Stimulated activated memory B cell treated with anti-CD40 and anti-IgM and Interleukin-4, amounts not matched to agents 10 μg/mL and 1 μg/mL and 100 μg/mL, for 72 hours (primary cell): Measurements from ENCODE around the gene MANBA.
A peak's percentile ranks its signal among the peaks of the same experiment; 100 is the strongest.

Source experiments
- ATAC-seq: fragments of 150-1000 bp; cut with Tn5 transposase; 2 replicates; pipeline ENCODE4 v1.10.0; 2021
- H3K27ac Mint-ChIP-seq: one replicate; pipeline ENCODE4 v1.8.0; 2022; ENCODE audit warnings: mild to moderate bottlenecking, mixed read lengths
- H3K27me3 Mint-ChIP-seq: one replicate; pipeline ENCODE4 v1.8.0; 2022; ENCODE audit warnings: mixed read lengths
- H3K36me3 Mint-ChIP-seq: one replicate; pipeline ENCODE4 v1.8.0; 2022; ENCODE audit warnings: mixed read lengths
- H3K4me1 Mint-ChIP-seq: one replicate; pipeline ENCODE4 v1.8.0; 2022; ENCODE audit warnings: mixed read lengths
- H3K4me3 Mint-ChIP-seq: one replicate; pipeline ENCODE4 v1.8.0; 2022; ENCODE audit warnings: mild to moderate bottlenecking, moderate library complexity, mixed read lengths
- H3K9me3 Mint-ChIP-seq: one replicate; pipeline ENCODE4 v1.8.0; 2022; ENCODE audit warnings: mixed read lengths

Gene MANBA

DNA sequence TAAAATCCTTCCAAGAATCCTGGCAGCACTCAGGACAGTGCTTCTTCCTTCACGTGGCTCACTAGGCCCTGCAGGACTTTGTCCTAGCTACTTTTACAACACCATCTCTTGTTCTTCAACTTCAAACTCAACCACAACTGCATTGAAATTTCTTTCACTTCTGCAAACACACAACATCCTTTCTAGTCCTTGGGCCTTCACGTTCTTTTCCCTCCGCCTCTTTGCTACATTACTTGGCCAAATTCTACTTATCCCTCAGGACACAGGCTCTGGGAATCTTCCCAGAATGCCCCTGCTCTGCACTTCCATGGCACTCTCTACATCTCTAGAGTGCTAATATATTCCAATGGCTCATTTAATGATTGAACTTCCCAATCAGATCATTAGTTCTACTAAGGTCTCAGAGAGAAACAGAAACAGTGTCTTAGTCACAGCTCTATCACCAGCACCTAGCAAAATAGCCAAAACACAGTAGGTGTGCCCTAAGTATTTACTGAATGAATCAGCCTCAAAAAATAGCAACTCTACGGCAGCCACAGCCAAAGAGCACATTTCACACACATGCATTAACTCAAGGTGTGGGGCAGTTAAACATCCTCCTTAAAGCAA, 73.3 kb downstream of the MANBA start:
- peak; percentile 87 for ATAC-seq

DNA sequence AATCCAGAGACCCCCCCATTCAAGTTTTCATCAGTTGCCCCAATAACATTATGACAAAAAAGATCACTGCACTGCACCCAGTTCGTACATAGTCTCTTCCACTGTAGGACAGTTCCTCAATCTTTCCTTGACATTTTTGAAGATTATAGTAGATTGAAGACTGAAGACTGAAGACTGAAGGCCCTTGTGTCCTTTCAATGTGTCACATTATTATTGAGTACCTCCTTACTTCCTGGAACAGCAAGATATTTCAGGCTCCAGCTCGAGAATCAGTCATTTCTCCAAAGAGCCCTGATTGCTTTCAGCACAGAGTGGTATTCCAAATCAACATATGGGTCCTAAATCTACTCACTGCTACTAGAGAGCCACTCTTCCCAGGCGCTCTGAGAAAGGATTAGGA, 75.0 kb downstream of the MANBA start:
- no peak overlapping the region for H3K27ac Mint-ChIP-seq
- no peaks in the 10 kb centered on the region for H3K4me1 Mint-ChIP-seq
- no peaks in the 10 kb centered on the region for H3K27me3 Mint-ChIP-seq
- ATAC-seq = no peak
- no peaks in the 10 kb centered on the region for H3K9me3 Mint-ChIP-seq
- peaks cover 13% of the 10 kb centered on the region for H3K36me3 Mint-ChIP-seq
- no peak overlapping the region for H3K4me3 Mint-ChIP-seq

More for the DNA sequence above, 73.3 kb downstream of the MANBA start:
- no peak overlapping the region for H3K4me3 Mint-ChIP-seq
- H3K4me1 Mint-ChIP-seq = no peaks in the 10 kb centered on the region
- no peaks in the 10 kb centered on the region for H3K27me3 Mint-ChIP-seq
- no peaks in the 10 kb centered on the region for H3K9me3 Mint-ChIP-seq
- H3K36me3 Mint-ChIP-seq = peaks cover 18% of the 10 kb centered on the region
- no peak overlapping the region for H3K27ac Mint-ChIP-seq

DNA sequence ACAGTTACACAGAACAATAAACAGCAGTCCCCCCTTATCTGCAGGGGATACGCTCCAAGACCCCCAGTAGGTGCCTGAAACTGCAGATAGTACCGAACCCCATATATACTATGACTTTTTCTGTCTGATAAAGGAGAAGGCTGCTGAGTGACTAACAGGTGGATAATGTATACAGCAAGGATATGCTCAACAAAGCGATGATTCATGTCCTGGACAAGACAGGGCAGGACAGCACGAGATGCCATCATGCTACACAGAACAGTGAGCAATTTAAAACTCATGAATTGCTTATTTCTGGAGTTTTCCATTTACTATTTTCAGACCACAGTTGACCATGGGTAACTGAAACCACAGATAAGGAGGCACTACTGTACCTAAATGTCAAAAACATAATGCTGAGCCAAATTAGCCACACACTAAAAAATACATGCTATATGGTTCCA, 76.1 kb downstream of the MANBA start:
- Mint-ChIP-seq H3K4me3 (no peak overlapping the region), H3K9me3 (no peaks in the 10 kb centered on the region), H3K27me3 (no peaks in the 10 kb centered on the region), H3K36me3 (peaks cover 12% of the 10 kb centered on the region), H3K27ac (no peak overlapping the region), H3K4me1 (no peaks in the 10 kb centered on the region)
- no peak for ATAC-seq

DNA sequence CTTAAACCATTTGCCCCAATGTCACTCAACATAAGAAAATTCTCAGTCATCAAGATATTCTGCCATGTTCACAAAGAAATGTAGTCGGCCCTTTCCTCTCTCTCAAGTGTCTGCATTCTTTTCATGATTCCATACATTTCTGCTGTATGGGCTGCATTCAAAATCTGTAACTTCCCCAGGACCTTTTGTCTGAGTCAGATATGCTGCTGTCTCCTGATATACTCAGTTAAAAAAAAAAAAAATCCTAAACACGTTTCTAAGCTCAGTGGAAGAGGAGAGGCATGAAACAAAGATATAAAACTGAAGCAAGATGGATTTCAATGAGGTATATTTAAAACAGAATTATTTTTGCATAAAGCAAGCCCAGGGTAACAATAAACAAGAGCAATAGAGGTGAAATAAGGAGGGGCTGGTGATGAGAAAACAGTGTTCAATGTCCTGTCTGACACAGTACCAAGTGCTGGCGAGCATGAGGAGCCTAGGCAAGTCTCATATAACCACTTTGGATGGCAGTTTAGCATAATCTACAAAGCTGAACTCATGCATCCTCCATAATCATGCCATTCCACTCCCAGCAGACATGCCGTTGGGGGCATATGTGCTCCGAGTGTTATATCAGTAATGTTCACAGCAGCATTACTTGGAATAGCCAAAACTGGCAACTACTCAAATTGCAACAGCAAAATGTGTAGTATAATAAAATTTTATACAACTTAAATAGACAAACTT, 76.7 kb downstream of the MANBA start:
- peaks cover 12% of the 10 kb centered on the region for H3K36me3 Mint-ChIP-seq
- no peak overlapping the region for H3K4me3 Mint-ChIP-seq
- ATAC-seq = no peak
- H3K27ac Mint-ChIP-seq = no peak overlapping the region
- H3K27me3 Mint-ChIP-seq = no peaks in the 10 kb centered on the region
- no peaks in the 10 kb centered on the region for H3K9me3 Mint-ChIP-seq
- no peaks in the 10 kb centered on the region for H3K4me1 Mint-ChIP-seq

DNA sequence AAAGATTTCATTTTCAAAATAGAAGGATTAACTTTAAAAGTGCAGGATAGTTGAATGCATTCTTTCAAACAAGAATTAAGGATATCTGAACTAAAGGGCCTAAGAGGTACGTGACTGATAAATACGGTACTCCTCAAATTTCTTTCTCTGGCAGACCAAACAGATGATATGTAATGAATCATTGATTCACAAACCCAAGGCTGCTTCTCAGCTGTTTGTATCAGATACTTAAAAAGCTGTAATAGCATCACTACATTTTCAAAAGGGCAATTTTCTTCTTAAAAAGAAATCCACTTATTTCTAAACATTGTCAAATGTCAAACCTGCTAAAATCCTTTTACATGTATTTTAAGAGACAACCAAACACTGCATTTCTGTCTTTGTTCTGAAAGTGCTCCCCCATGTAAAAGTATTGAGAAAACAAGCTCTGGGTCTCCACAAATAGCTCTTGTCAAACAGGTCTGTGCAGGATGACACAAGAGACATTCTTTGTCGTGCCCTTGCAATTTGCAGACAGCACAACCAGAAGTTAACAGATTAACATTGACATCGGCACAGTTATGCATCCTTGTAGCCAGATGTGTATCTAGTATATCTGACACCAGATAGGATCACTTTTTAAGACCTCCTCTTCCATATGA, 82.0 kb downstream of the MANBA start:
- Mint-ChIP-seq H3K36me3 (peaks cover 12% of the 10 kb centered on the region), H3K4me1 (no peaks in the 10 kb centered on the region), H3K9me3 (no peaks in the 10 kb centered on the region), H3K4me3 (no peak overlapping the region), H3K27me3 (no peaks in the 10 kb centered on the region), H3K27ac (no peak overlapping the region)
- no peak for ATAC-seq

DNA sequence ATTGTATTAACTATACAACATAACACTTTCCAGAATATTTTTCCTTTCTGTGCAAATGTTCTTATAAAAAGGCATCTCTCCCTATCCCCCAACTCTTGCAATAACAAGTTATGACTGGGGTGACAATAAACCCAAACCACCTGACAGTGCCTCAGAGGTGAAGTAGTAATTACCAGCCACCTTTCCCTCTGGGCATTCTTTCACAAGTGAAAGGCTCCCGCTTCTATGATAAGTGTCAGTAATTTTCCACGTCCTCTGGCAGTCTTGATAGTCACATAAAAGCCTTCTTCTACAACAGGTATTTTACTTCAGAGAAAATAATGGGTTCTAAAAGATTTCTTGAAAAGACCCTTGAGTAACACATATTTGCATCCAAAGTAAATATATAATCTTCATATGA, 82.7 kb downstream of the MANBA start:
- no peak for ATAC-seq
- Mint-ChIP-seq H3K4me1 (no peaks in the 10 kb centered on the region), H3K27ac (no peak overlapping the region), H3K9me3 (no peaks in the 10 kb centered on the region), H3K27me3 (no peaks in the 10 kb centered on the region), H3K36me3 (peaks cover 12% of the 10 kb centered on the region), H3K4me3 (no peak overlapping the region)

DNA sequence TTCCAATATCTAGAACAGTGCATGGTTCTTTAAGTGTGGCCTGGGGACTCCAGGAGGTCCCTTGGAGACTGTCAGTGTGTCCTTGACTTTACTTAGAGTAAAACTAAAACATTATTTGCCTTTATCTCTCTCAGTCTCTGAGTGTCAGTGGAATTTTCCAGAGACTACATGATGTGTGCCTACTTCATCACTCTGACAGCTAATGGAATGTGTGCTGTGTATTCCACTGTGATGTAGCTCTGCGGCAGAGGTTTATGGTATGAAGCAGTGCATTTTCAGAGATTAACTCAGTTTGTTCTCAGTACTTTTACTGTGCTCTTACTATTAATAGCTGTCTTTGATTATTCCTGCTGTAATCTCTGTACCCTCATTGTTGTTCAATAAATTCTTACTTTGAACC, 85.6 kb downstream of the MANBA start:
- Mint-ChIP-seq H3K4me3 (no peak overlapping the region), H3K27me3 (no peaks in the 10 kb centered on the region), H3K4me1 (no peaks in the 10 kb centered on the region), H3K9me3 (no peaks in the 10 kb centered on the region), H3K27ac (no peak overlapping the region), H3K36me3 (peaks cover 12% of the 10 kb centered on the region)
- no peak for ATAC-seq

DNA sequence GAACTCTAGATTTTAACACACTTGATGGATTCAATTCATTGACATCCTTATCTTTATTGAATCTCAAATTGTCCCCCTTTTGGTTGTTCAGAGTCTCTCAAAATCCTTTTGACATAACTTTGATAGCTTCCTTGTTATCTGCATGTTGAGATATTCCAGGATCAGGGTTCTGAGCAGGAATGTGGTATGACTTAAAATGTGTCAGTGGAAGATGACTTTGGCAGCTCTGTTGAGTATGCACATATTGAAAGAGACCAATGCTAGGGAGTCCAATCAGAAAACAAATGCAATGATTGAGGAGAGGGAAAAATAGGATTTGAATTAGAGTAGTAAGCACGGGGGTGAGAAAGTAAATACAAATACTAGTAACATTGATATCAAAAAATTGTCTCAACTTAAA, 93.8 kb downstream of the MANBA start:
- H3K27me3 Mint-ChIP-seq = no peaks in the 10 kb centered on the region

DNA sequence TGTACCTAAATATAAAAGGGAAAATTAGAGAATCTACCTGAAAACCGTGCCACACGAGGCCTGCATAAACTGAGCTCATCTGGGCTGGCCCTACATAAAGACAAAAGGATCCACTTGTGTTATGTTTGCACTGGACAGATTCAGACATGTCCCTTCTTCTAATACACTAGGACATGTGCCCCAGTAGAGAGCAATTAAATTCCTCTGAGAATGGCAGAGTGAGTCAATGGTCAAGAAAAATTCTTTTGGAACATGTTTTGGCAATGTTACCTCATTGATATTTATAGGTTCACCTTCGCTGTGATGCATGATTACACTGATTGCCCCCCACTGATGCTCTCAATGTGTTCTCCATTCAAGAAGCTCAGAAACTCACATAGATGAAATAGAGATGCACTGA, 95.2 kb downstream of the MANBA start:
- H3K4me1 Mint-ChIP-seq = no peaks in the 10 kb centered on the region
- ATAC-seq = no peak
- H3K9me3 Mint-ChIP-seq = no peaks in the 10 kb centered on the region
- peaks cover 58% of the 10 kb centered on the region for H3K36me3 Mint-ChIP-seq
- no peak overlapping the region for H3K27ac Mint-ChIP-seq
- no peak overlapping the region for H3K4me3 Mint-ChIP-seq
- no peaks in the 10 kb centered on the region for H3K27me3 Mint-ChIP-seq

More for the DNA sequence above, 93.8 kb downstream of the MANBA start:
- Mint-ChIP-seq H3K4me1 (no peaks in the 10 kb centered on the region), H3K27ac (no peak overlapping the region), H3K9me3 (no peaks in the 10 kb centered on the region), H3K36me3 (peaks cover 69% of the 10 kb centered on the region), H3K4me3 (no peak overlapping the region)
- ATAC-seq = no peak

DNA sequence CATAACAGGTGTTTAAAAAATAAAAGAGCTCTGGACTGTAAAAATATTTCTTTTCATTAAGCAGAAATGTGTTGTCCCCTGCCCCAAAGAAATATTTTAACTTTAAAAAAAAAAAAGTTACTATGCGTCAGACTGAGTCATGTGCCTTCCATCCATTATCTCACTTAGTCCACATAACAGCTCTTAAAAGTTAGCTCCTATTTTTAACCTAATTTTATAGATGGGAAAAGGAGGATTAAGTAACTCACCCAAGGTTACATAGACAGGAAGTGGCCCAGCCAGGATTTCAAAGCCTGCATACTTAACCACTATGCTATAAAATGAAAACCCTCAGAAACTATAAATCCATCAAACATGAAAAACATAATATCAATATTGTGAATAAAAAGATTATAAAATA, 97.7 kb downstream of the MANBA start:
- H3K4me1 Mint-ChIP-seq = no peaks in the 10 kb centered on the region
- peak overlapping the region; percentile 38 for H3K27ac Mint-ChIP-seq
- no peaks in the 10 kb centered on the region for H3K27me3 Mint-ChIP-seq
- H3K4me3 Mint-ChIP-seq = no peak overlapping the region
- no peaks in the 10 kb centered on the region for H3K9me3 Mint-ChIP-seq
- ATAC-seq = no peak
- peaks cover 38% of the 10 kb centered on the region for H3K36me3 Mint-ChIP-seq

DNA sequence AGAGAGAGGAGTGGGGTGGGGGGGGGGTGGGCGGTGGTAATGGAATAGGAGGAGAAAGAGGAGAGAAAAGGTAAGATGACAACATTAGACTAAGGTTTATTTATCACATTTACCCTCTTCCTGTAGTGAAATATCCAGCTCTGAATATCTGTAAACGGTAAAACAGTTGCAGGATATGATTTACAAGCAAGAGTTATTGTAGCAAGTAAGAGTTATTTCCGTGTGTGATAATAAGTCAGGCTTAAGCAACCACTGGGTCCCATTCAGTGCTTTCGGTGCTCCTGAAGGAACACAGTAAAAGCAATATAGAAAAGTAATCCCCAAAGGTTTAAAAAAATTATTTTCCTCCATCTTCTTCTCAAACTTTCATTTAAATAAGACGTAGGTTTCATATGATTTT, 103.6 kb downstream of the MANBA start:
- Mint-ChIP-seq H3K9me3 (no peaks in the 10 kb centered on the region), H3K27ac (no peak overlapping the region), H3K27me3 (no peaks in the 10 kb centered on the region), H3K36me3 (peaks cover 8% of the 10 kb centered on the region), H3K4me1 (no peaks in the 10 kb centered on the region), H3K4me3 (no peak overlapping the region)
- ATAC-seq = no peak

DNA sequence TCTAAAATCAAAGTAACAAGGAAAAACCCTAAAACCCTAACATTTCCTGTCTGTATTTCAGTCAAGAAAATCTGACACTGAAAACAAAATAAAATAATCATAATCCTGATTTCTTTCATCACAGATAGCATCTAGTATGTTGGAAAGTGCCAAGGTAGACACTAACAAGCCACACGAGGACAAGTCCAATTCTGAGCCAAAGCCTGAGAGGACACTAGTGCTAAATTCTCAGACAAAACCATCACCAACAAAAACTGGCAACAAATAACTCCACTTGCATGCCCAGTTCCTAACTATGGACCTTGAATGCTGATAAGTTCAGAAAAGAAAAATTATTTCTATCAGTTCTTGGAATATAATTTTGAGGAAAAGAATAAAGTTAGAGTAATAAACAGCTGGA, 113.7 kb downstream of the MANBA start:
- H3K4me3 Mint-ChIP-seq = no peak overlapping the region
- H3K27ac Mint-ChIP-seq = no peak overlapping the region
- ATAC-seq = no peak
- peaks cover 78% of the 10 kb centered on the region for H3K36me3 Mint-ChIP-seq
- no peaks in the 10 kb centered on the region for H3K4me1 Mint-ChIP-seq
- H3K27me3 Mint-ChIP-seq = no peaks in the 10 kb centered on the region
- no peaks in the 10 kb centered on the region for H3K9me3 Mint-ChIP-seq

DNA sequence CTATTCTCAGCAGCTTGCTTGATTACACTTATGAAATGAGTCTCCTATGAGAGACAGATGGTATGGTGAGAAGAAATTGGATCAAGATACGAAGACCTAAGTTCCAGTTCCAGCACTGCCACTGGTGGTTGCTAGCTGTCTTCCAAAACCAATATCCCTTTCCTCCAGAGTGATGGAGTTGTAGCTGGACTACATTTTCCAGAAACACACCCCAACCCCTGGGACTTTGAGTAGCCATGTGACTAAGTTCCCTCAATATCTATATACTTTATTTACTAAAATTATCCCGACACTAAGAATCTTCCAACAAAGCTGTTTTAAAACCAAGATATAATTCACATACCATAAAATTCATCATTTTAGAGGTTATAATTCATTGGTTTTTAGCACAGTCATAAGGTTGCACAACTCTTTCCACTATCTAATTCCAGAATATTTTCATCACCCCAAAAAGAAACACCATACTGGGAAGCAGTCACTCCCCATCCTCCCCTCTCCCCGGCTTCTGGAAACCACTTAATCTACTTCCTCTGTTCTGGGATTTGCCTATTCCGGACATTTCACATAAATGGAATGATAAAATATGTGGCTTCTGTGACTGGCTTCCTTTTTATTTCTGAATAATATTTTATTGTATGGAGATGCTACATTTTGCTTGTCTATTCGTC, 118.0 kb downstream of the MANBA start:
- ATAC-seq = no peak
- no peak overlapping the region for H3K4me3 Mint-ChIP-seq
- no peaks in the 10 kb centered on the region for H3K9me3 Mint-ChIP-seq
- H3K27ac Mint-ChIP-seq = no peak overlapping the region
- H3K4me1 Mint-ChIP-seq = no peaks in the 10 kb centered on the region
- peaks cover 67% of the 10 kb centered on the region for H3K36me3 Mint-ChIP-seq
- H3K27me3 Mint-ChIP-seq = no peaks in the 10 kb centered on the region

DNA sequence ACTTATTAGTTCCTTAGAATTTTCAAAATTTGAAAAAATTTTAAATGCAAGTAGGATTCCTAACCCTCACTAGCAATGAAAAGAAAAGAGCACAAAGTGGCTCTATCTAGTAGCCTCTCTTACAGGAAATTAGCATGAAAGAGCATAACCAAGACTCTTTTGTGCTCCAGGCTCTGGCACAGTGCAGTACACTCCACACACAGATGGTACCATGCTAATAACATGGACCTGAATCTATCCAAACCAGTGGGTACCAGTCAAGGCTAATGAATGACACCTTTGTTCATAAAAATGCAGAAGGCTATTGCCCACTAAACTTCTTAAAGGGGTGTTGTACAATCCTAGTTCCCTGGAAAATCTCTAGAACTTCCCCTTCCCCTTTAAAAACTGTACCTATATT, 119.0 kb downstream of the MANBA start:
- Mint-ChIP-seq H3K27me3 (no peaks in the 10 kb centered on the region), H3K4me3 (no peak overlapping the region), H3K27ac (no peak overlapping the region), H3K36me3 (peaks cover 68% of the 10 kb centered on the region), H3K4me1 (no peaks in the 10 kb centered on the region), H3K9me3 (no peaks in the 10 kb centered on the region)
- ATAC-seq = no peak

DNA sequence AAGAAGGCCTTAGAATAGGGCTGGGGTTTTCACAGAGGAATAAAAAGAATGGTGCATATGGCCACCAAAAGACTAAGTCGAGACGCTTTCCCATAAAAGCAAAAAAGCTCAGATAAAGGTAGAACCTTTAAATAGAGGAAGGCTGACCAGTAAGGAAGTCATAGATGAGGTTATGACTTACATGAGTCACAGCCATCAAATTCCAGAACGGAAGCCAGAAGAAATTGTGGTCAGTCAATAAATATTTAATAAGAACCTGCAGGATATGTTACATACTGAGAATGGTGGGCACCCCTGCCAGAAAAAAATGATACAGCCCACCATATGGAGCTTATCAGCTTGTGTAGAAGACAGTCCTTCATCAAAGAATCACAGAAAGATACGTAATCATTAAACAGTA, 120.1 kb downstream of the MANBA start:
- Mint-ChIP-seq H3K4me1 (no peaks in the 10 kb centered on the region), H3K27me3 (no peaks in the 10 kb centered on the region), H3K36me3 (peaks cover 62% of the 10 kb centered on the region), H3K27ac (no peak overlapping the region), H3K4me3 (no peak overlapping the region), H3K9me3 (no peaks in the 10 kb centered on the region)
- no peak for ATAC-seq
